ENCODE measurements around the gene COA5. TPM values are rescaled to one million over a fixed set of nuclear protein-coding genes. Genes with fewer than 3 reads are reported as not detected.

The COA5 gene
- total and polyA plus RNA-seq, 7 donors, result 22.5 to 58.5 (median 33.2) TPM

DNA sequence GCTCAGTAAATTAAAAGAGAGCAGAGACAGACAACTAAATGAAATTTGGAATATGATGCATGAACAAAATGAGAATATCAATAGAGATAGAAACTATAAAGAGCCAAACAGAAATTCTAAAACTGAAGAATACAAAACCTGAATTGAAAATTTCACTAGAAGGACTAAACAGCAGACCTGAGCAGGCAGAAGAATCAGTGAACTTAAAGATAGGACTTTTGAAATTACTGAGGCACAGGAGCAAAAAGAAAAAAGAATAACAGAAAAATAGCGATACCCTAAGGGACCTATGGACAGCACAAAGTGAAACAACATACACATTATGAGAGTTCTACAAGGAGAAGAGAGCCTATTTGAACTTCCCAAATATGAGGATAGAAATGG is 41.7 kb upstream of the COA5 start:
- DNase-seq, result no peak
- Histone ChIP-seq H3K27me3 (ENCODE audit: insufficient read depth in 3 of 3, low read length in 2 of 3) (no peaks in the 10 kb centered on the region), H3K27ac (no peak overlapping the region), H3K9me3 (no peaks in the 10 kb centered on the region), H3K36me3 (ENCODE audit: insufficient read depth in 1 of 2, low read depth in 1 of 2) (peaks cover 0 to 13% of the 10 kb centered on the region in 2 donors), H3K4me1 (no peaks in the 10 kb centered on the region), H3K4me3 (no peak overlapping the region)
- intact Hi-C loops (cut with DNase I), result loop anchor here (2.0 to 5.0 kb wide), 4 partner anchors 82 to 417 kb away; partner anchors contain the start of gene MGAT4A (in 2 of the 2)
- WGBS, 3 donors, result 94 to 98% (median 96%) methylated on average over 1 of the region's 1 CpG
- TF ChIP-seq, protein P1, sequence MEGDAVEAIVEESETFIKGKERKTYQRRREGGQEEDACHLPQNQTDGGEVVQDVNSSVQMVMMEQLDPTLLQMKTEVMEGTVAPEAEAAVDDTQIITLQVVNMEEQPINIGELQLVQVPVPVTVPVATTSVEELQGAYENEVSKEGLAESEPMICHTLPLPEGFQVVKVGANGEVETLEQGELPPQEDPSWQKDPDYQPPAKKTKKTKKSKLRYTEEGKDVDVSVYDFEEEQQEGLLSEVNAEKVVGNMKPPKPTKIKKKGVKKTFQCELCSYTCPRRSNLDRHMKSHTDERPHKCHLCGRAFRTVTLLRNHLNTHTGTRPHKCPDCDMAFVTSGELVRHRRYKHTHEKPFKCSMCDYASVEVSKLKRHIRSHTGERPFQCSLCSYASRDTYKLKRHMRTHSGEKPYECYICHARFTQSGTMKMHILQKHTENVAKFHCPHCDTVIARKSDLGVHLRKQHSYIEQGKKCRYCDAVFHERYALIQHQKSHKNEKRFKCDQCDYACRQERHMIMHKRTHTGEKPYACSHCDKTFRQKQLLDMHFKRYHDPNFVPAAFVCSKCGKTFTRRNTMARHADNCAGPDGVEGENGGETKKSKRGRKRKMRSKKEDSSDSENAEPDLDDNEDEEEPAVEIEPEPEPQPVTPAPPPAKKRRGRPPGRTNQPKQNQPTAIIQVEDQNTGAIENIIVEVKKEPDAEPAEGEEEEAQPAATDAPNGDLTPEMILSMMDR (IDR thresholded peaks at IDR 0.05), result no peak
- no peak for ATAC-seq

DNA sequence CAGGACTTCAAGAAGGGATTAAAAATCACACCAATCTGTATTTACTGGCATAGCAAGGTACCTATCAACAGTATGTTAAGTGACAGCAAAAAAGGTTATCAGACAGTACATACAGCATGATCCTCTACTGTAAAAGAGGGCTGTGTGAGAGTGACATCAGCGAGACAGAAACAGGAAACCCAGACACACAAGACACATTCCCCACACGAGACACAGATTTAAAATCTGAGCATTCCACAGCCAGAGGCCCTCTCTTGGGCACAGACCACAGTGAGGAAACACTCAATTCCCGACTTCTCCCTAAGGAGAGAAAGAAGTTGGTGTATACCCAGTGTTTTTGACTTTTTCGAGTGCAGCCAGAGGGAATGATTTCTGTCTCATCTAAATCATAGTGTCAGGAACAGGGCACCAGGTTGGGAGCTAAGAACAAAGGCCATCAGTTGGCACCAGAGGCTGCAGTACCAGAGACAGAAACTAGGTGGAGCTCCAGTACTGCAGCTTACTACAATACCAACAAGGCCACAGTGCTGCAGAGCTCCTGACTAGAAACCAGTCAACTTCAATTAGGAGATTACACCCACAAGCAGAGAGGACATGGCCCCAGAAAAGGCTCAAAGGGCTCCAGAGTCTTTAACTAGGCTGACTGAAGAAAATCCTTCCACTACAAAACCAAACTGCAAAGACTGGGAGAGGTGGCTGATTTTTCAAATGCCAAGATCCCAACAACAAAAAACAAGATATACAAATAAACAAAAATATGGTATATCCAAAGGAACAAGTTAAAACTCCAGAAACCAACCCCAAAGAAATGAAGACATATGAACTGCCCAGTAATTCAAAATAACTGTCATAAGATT is 41.1 kb upstream of the COA5 start:
- no peak overlapping the region for H3K27ac ChIP-seq
- 18 to 27% (median 21%) methylated on average over 4 of the region's 4 CpGs for WGBS, 3 donors
- H3K9me3 ChIP-seq, result no peaks in the 10 kb centered on the region
- H3K36me3 ChIP-seq (ENCODE audit: insufficient read depth in 1 of 2, low read depth in 1 of 2), result peaks cover 0 to 12% of the 10 kb centered on the region in 2 donors
- no peaks in the 10 kb centered on the region for H3K27me3 ChIP-seq (ENCODE audit: insufficient read depth in 3 of 3, low read length in 2 of 3)
- ATAC-seq (peak; percentile 91 to 97 (median 96)), DNase-seq (peak; percentile 59 to 61)
- no peaks in the 10 kb centered on the region for H3K4me1 ChIP-seq
- TF ChIP-seq, protein P1 (IDR thresholded peaks at IDR 0.05), result peak; percentile 100
- intact Hi-C loops (cut with DNase I), result loop anchor here (2.0 to 5.0 kb wide), 3 partner anchors 187 to 418 kb away; no protein-coding TSS in a partner anchor
- H3K4me3 ChIP-seq, result no peak overlapping the region

DNA sequence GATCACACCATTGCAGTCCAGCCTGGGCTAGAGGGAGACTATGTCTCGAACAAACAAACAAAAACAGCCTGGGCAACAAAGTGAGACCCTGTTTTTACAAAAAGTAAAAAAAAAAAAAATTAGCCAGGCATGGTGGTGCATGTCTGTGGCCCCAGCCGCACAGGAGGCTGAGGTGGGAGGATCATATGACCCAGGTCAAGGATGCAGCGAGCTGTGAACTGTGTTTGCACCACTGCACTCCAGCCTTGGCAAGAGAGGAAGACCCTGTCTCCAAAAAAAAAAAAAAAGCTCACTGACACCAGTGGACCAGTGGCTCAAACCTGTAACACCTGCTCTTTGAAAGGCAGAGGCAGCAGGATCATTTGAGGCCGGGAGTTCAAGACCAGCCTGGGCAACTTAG is 40.1 kb upstream of the COA5 start:
- no peak overlapping the region for H3K27ac ChIP-seq
- peaks cover 0 to 19% of the 10 kb centered on the region in 2 donors for H3K36me3 ChIP-seq (ENCODE audit: insufficient read depth in 1 of 2, low read depth in 1 of 2)
- ATAC-seq, result no peak
- no peaks in the 10 kb centered on the region for H3K27me3 ChIP-seq (ENCODE audit: insufficient read depth in 3 of 3, low read length in 2 of 3)
- TF ChIP-seq, protein P1 (IDR thresholded peaks at IDR 0.05), result no peak
- no peak overlapping the region for H3K4me3 ChIP-seq
- no peaks in the 10 kb centered on the region for H3K9me3 ChIP-seq
- no peaks in the 10 kb centered on the region for H3K4me1 ChIP-seq
- intact Hi-C loops (cut with DNase I), result loop anchor here (2.0 to 5.0 kb wide), 3 partner anchors 188 to 419 kb away; no protein-coding TSS in a partner anchor
- DNase-seq, result no peak
- WGBS, 3 donors, result 85 to 90% (median 87%) methylated on average over 4 of the region's 4 CpGs

DNA sequence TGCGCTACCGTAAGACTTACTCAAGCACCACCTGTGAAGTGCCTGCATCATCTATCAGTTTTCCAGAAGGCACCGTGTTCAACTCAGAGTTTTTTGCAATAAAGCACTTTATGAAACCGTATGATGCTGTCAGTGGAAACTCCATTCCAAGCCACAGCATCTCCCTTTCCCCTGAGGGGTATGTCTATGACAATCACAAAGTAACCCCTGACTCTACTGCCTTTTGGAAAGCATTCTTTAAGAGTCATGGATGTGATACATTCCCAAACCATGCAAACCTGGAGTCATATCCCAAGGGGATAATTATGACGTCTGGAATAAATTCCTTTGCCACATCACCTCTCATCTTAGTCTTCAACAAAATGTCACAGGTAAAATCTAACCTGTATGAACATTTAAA is 39.3 kb upstream of the COA5 start:
- Histone ChIP-seq H3K4me1 (no peaks in the 10 kb centered on the region), H3K27ac (no peak overlapping the region), H3K27me3 (ENCODE audit: insufficient read depth in 3 of 3, low read length in 2 of 3) (no peaks in the 10 kb centered on the region), H3K9me3 (no peaks in the 10 kb centered on the region), H3K4me3 (no peak overlapping the region), H3K36me3 (ENCODE audit: insufficient read depth in 1 of 2, low read depth in 1 of 2) (peaks cover 0 to 26% of the 10 kb centered on the region in 2 donors)
- no peak for DNase-seq
- intact Hi-C loops (cut with DNase I), result loop anchor here (2.0 to 5.0 kb wide), 3 partner anchors 189 to 420 kb away; no protein-coding TSS in a partner anchor
- no peak for ATAC-seq
- TF ChIP-seq, protein P1 (IDR thresholded peaks at IDR 0.05), result no peak
- WGBS, 3 donors, result 66 to 76% (median 75%) methylated on average over 5 of the region's 5 CpGs

Measured in psoas muscle (tissue), 8 donors.